ENCODE results near the gene ZNF292. TPM values are rescaled to one million over a fixed set of nuclear protein-coding genes. Genes with fewer than 3 reads are reported as not detected.
A peak's percentile ranks its signal among the peaks of the same experiment; 100 is the strongest.

ZNF292 gene
- total RNA-seq = 34.6 to 39.6 TPM (median 39.0 TPM) in 3 replicates
- long read RNA-seq, partial matches to known transcripts = 0 of 2 reads
- long read RNA-seq, other reads (novel, unspliced or antisense) = 2 of 2 reads

GRCh38 chr6:87154993-87155841 lies at the start of gene ZNF292:
Gene ZNF292 (plus strand): TSS chr6:87155565. CDS start chr6:87155592, 27 bp downstream.
- peak within 1 kb of the TSS; percentile 95 for H3K27ac Mint-ChIP-seq (ENCODE audit: unreplicated experiment)

GRCh38 chr6:87105823-87106222 lies 49.5 kb upstream of the ZNF292 start:
- H3K27ac Mint-ChIP-seq (ENCODE audit: unreplicated experiment) = no peak overlapping the region
- TF ChIP-seq CTCF (IDR thresholded peaks at IDR 0.05) = no peak
- no peak overlapping the region for H3K4me3 Mint-ChIP-seq (ENCODE audit: unreplicated experiment)
- H3K9me3 Mint-ChIP-seq (ENCODE audit: low read depth) = no peaks in the 10 kb centered on the region
- no peaks in the 10 kb centered on the region for H3K36me3 Mint-ChIP-seq (ENCODE audit: low read depth)
- H3K4me1 Mint-ChIP-seq (ENCODE audit: low read depth) = no peaks in the 10 kb centered on the region
- H3K27me3 Mint-ChIP-seq (ENCODE audit: low read depth) = peaks cover 10% of the 10 kb centered on the region
- DNase-seq (ENCODE audit: low spot score) = no peak

More at GRCh38 chr6:87154993-87155841, at the start of gene ZNF292:
- Mint-ChIP-seq H3K27me3 (ENCODE audit: low read depth) (no peaks in the 10 kb centered on the region), H3K36me3 (ENCODE audit: low read depth) (peaks cover 1% of the 10 kb centered on the region), H3K9me3 (ENCODE audit: low read depth) (no peaks in the 10 kb centered on the region), H3K4me1 (ENCODE audit: low read depth) (peaks cover 55% of the 10 kb centered on the region), H3K4me3 (ENCODE audit: unreplicated experiment) (peak within 1 kb of the TSS; percentile 81)
- peak; percentile 34 for TF ChIP-seq CTCF (IDR thresholded peaks at IDR 0.05)
- DNase-seq (ENCODE audit: low spot score) = peak; percentile 99

- DNase-seq (ENCODE audit: low spot score) = no peak
- Mint-ChIP-seq H3K4me1 (ENCODE audit: low read depth) (no peaks in the 10 kb centered on the region), H3K27ac (ENCODE audit: unreplicated experiment) (no peak overlapping the region), H3K9me3 (ENCODE audit: low read depth) (no peaks in the 10 kb centered on the region), H3K36me3 (ENCODE audit: low read depth) (no peaks in the 10 kb centered on the region), H3K27me3 (ENCODE audit: low read depth) (peaks cover 38% of the 10 kb centered on the region), H3K4me3 (ENCODE audit: unreplicated experiment) (no peak overlapping the region)
- no peak for TF ChIP-seq CTCF (IDR thresholded peaks at IDR 0.05)
Observed at GRCh38 chr6:87110636-87111035, 44.7 kb upstream of the ZNF292 start.

- no peak for TF ChIP-seq CTCF (IDR thresholded peaks at IDR 0.05)
- H3K4me1 Mint-ChIP-seq (ENCODE audit: low read depth) = no peaks in the 10 kb centered on the region
- no peak for DNase-seq (ENCODE audit: low spot score)
- H3K27me3 Mint-ChIP-seq (ENCODE audit: low read depth) = peaks cover 52% of the 10 kb centered on the region
- H3K9me3 Mint-ChIP-seq (ENCODE audit: low read depth) = no peaks in the 10 kb centered on the region
- H3K4me3 Mint-ChIP-seq (ENCODE audit: unreplicated experiment) = no peak overlapping the region
- H3K36me3 Mint-ChIP-seq (ENCODE audit: low read depth) = no peaks in the 10 kb centered on the region
- H3K27ac Mint-ChIP-seq (ENCODE audit: unreplicated experiment) = no peak overlapping the region
Observed at GRCh38 chr6:87115402-87116135, 39.8 kb upstream of the ZNF292 start.

GRCh38 chr6:87116922-87117321 lies 38.4 kb upstream of the ZNF292 start:
- Mint-ChIP-seq H3K4me1 (ENCODE audit: low read depth) (no peaks in the 10 kb centered on the region), H3K9me3 (ENCODE audit: low read depth) (peaks cover 3% of the 10 kb centered on the region), H3K4me3 (ENCODE audit: unreplicated experiment) (no peak overlapping the region), H3K36me3 (ENCODE audit: low read depth) (no peaks in the 10 kb centered on the region), H3K27me3 (ENCODE audit: low read depth) (peaks cover 47% of the 10 kb centered on the region), H3K27ac (ENCODE audit: unreplicated experiment) (no peak overlapping the region)
- TF ChIP-seq CTCF (IDR thresholded peaks at IDR 0.05) = no peak
- DNase-seq (ENCODE audit: low spot score) = no peak

All from chondrocyte (in vitro differentiated cells).